Activated CD4-positive, alpha-beta memory T cell treated with anti-CD3 and anti-CD28 coated beads for 36 hours (primary cell): ENCODE data around the gene GNG7. TPM values are rescaled to one million over a fixed set of nuclear protein-coding genes. Genes with fewer than 3 reads are reported as not detected.
A peak's percentile ranks its signal among the peaks of the same experiment; 100 is the strongest.
"Not testable (repeated sequence)": the region's sequence is repeated elsewhere in the genome, so short reads cannot be mapped to it uniquely, and the experiment has no call there.

ENCODE experiments used
- CTCF ChIA-PET: fragments of 350-600 bp; sonication (Branson Sonifier 250); formaldehyde crosslinking; loops from one replicate; lab custom pipeline; 2021; ENCODE audit warnings: antibody characterized with exemption, inconsistent platforms; lab: Charles Lee
- POLR2A ChIA-PET: fragments of 350-600 bp; sonication (Branson Sonifier 250); formaldehyde crosslinking; loops from one replicate; lab custom pipeline; 2021; ENCODE audit warnings: antibody characterized with exemption; lab: Charles Lee
- DNase-seq: peaks from one replicate; pipeline ENCODE4 v3.0.0-alpha.2; 2020
- H3K27ac Mint-ChIP-seq: one replicate; pipeline ENCODE4 v1.8.0; 2021; ENCODE audit warnings: mixed read lengths
- H3K27me3 Mint-ChIP-seq: one replicate; pipeline ENCODE4 v1.8.0; 2021; ENCODE audit warnings: mixed read lengths
- H3K36me3 Mint-ChIP-seq: one replicate; pipeline ENCODE4 v1.8.0; 2021; ENCODE audit warnings: mixed read lengths
- H3K4me1 Mint-ChIP-seq: one replicate; pipeline ENCODE4 v1.8.0; 2021; ENCODE audit warnings: low read depth, mixed read lengths
- H3K4me3 Mint-ChIP-seq: one replicate; pipeline ENCODE4 v1.8.0; 2021; ENCODE audit warnings: mild to moderate bottlenecking, mixed read lengths
- H3K9me3 Mint-ChIP-seq: one replicate; pipeline ENCODE4 v1.8.0; 2021; ENCODE audit warnings: mixed read lengths
- intact Hi-C: fragments of 100-400 bp; cut with micrococcal nuclease; formaldehyde crosslinking; loops from one replicate; pipeline ENCODE4 v1.15.1; 2023
- total RNA-seq, 2 experiments: library from RNA; stranded (reverse); gene quantifications; one replicate each; pipeline ENCODE4 v1.2.3, GENCODE V29; 2021

The GNG7 gene
- total RNA-seq, 2 experiments from 2014 or later: 0.53 to 0.88 TPM

DNA sequence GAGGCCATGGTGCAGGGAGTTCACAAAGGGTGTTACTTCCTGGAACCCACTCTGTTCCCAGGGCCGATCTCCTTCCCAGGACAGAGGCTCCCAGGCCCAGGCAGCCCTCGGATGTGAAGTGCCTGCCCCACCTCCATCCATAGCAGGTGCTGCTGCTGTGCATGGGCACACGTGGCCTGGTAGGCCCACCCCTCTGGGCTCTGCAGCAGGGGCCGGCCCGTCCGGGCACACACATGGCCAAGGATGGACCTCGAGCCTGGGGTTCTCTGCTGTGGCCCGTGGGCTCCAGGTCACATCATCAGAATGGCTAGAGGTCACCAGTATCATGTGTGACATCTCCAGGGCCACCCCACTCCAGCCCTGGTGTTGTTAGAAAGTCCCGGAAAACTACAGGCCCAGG is 154.8 kb downstream of the GNG7 start:
- POLR2A ChIA-PET: no interaction called here
- Mint-ChIP-seq H3K27ac (no peak overlapping the region), H3K4me3 (no peak overlapping the region), H3K27me3 (peaks cover 1% of the 10 kb centered on the region), H3K9me3 (no peaks in the 10 kb centered on the region), H3K4me1 (peaks cover 19% of the 10 kb centered on the region), H3K36me3 (no peaks in the 10 kb centered on the region)
- intact Hi-C loops: no loop called here
- CTCF ChIA-PET: interaction anchor here (0.6 kb wide), 1 partner anchor 70 kb away, joined by 4 read pairs; no protein-coding TSS in a partner anchor
- no peak for DNase-seq

DNA sequence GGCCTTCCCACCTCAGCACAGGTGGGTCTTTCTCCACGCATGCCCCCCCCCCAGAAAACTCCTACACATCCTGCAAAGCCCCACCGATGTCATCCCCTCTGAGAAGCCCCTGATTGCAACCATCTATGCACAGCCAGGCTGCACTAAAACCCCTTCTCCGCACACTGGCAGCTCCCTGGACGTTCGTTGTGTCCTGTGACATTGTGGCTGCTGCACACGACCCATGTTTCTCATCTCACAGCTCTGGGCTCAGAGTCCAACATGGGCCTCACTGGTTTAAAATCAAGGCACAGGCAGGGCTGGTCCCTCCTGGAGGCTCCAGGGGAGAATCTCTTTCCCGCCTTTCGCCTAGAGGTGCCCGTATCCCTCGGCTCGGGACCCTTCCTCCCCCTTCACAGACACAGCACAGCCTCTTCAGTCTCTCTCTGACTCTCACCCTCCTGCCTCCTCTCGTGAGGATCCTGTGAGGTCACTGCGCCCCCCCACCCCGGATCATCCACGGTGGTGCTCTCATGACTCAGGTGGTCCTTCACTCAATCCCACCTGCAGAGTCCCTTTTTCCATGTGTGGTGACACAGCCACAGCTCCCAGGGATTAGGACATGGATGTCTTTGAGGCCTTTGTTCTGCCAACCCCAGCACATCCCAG is 155.3 kb downstream of the GNG7 start:
- ChIA-PET CTCF (interaction anchor here (0.9 kb wide), 1 partner anchor 64 kb away, joined by 3 read pairs; no protein-coding TSS in a partner anchor), POLR2A (no interaction called here)
- Mint-ChIP-seq H3K36me3 (no peaks in the 10 kb centered on the region), H3K9me3 (no peaks in the 10 kb centered on the region), H3K27me3 (peaks cover 1% of the 10 kb centered on the region), H3K4me1 (peaks cover 17% of the 10 kb centered on the region), H3K27ac (no peak overlapping the region), H3K4me3 (no peak overlapping the region)
- DNase-seq: no peak
- intact Hi-C loops: no loop called here

DNA sequence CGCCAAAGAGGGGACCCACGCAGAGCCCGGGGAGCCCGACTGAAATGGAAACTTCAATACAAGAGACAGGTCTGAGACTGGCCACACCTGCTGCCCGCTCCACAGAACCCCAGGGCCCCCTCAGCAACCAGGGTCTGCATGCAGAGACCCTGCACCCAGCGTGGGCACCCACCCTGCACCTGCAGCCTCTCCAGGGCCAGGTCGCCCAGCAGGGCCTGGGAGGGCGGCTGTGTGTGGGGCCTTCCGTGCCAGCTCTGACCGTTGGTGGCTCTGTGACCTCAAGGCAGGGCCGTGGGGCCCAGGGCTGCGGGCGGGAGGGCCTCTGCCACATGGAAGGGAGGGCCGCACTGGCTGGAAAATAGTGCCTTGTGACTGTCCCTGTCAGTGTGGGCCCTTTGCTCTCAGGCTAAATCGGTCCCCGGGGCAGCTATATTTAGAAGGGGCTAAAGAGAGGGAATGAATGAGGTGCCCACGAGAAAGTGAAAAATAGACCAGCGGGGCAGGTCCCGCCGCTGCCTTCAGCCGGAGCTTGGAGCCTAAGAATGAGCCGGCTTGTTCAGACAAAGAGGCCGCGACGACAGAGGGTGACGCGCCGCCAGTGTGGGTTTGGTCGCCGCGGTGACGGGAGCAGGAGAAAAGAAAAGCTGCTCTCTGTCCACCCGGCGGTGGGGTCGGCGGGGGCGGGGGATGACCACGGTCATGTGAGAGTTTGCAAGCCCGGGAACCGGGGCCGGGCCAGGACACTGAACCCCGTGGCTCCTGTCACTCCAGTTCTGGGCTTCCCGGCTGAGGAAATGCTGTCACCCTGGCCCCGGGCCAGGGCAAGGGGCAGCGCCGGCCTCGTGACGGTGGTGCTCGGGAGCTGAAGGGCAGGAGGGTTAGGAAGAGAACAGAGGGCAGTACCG is 156.1 kb downstream of the GNG7 start:
- Mint-ChIP-seq H3K27ac (no peak overlapping the region), H3K4me1 (peaks cover 12% of the 10 kb centered on the region), H3K9me3 (no peaks in the 10 kb centered on the region), H3K4me3 (no peak overlapping the region), H3K27me3 (peaks cover 1% of the 10 kb centered on the region), H3K36me3 (no peaks in the 10 kb centered on the region)
- intact Hi-C loops: no loop called here
- ChIA-PET POLR2A (no interaction called here), CTCF (interaction anchor here (0.6 to 0.9 kb wide), 2 partner anchors 65 to 73 kb away, joined by 3 read pairs; no protein-coding TSS in a partner anchor)
- DNase-seq: no peak

DNA sequence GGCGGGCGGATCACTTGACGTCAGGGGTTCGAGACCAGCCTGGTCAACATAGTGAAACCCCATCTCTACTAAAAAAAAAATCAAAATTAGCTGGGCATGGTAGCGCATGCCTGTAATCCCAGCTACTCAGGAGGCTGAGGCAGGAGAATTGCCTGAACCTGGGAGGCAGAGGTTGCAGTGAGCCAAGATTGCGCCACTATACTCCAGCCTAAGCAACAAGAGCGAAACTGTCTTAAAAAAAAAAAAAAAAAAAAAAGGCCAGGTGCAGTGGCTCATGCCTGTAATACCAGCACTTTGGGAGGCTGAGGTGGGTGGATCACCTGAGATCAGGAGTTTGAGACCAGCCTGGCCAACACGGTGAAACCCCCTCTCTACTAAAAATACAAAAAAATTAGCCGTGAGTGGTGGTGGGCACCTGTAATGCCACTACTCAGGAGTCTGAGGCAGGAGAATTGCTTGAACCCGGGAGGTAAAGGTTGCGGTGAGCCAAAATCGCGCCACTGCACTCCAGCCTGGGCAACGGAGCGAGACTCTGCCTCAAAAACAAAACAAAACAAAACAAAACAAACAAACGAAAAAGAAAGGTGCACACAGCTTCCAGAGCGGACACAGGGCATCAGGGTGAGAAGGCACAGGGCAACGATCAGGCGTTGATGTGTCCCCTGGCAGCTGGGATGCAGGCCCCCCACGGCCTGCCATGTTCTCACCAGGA is 156.9 kb downstream of the GNG7 start:
- DNase-seq, H3K9me3 Mint-ChIP-seq, H3K27ac Mint-ChIP-seq, POLR2A ChIA-PET, intact Hi-C loops, H3K36me3 Mint-ChIP-seq, H3K4me3 Mint-ChIP-seq, H3K27me3 Mint-ChIP-seq: not testable (repeated sequence)
- peaks cover 12% of the 10 kb centered on the region for H3K4me1 Mint-ChIP-seq
- CTCF ChIA-PET: interaction anchor here (1.2 kb wide), 1 partner anchor 66 kb away, joined by 3 read pairs; no protein-coding TSS in a partner anchor

DNA sequence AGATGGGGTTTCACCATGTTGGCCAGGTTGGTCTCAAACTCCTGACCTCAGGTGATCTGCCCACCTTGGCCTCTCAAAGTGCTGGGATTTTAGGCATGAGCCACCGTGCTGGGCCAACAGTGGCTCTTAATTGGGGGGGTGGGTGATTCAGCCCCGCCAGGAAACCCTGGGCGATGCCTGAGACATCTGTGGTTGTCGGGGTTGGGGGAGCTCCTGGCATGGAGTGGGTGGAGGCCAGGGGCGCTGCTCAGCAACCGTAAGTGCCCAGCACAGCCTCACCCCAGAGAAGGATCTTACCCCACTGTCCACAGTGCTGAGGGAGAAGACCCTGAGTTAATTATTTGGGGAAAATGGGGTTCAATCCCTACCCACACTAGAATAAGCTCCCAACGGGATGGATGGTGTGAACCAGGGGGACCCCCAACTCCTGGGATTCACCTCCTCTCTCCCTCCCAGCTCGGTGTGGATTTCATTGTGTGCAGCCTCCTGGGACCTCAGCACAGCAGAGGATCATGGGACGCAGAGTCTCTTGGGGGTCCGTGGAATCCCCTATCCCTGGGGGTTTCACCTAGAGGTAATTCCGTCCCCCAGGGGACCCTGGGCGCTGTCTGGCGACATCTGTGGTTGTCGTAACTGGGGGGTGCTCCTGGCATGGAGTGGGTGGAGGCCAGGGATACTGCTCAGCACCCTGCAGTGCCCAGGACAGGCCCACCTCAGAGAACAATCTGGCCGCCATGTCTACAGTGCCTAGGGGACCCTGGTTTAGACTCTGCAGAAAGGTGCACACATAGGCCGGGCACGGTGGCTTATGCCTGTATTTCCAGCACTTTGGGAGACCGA is 157.7 kb downstream of the GNG7 start:
- POLR2A ChIA-PET: interaction anchor here (0.7 kb wide), 1 partner anchor 69 kb away, joined by 3 read pairs; the partner anchor contains the start of gene GADD45B
- Mint-ChIP-seq H3K9me3 (no peaks in the 10 kb centered on the region), H3K36me3 (no peaks in the 10 kb centered on the region), H3K27me3 (peaks cover 1% of the 10 kb centered on the region), H3K4me3 (no peak overlapping the region), H3K4me1 (peaks cover 12% of the 10 kb centered on the region), H3K27ac (no peak overlapping the region)
- CTCF ChIA-PET: interaction anchor here (1.2 to 1.8 kb wide), 2 partner anchors 66 to 92 kb away, joined by 3 to 7 read pairs; no protein-coding TSS in a partner anchor
- no peak for DNase-seq
- intact Hi-C loops: loop anchor here (5.0 kb wide), 1 partner anchor 68 kb away; no protein-coding TSS in a partner anchor

DNA sequence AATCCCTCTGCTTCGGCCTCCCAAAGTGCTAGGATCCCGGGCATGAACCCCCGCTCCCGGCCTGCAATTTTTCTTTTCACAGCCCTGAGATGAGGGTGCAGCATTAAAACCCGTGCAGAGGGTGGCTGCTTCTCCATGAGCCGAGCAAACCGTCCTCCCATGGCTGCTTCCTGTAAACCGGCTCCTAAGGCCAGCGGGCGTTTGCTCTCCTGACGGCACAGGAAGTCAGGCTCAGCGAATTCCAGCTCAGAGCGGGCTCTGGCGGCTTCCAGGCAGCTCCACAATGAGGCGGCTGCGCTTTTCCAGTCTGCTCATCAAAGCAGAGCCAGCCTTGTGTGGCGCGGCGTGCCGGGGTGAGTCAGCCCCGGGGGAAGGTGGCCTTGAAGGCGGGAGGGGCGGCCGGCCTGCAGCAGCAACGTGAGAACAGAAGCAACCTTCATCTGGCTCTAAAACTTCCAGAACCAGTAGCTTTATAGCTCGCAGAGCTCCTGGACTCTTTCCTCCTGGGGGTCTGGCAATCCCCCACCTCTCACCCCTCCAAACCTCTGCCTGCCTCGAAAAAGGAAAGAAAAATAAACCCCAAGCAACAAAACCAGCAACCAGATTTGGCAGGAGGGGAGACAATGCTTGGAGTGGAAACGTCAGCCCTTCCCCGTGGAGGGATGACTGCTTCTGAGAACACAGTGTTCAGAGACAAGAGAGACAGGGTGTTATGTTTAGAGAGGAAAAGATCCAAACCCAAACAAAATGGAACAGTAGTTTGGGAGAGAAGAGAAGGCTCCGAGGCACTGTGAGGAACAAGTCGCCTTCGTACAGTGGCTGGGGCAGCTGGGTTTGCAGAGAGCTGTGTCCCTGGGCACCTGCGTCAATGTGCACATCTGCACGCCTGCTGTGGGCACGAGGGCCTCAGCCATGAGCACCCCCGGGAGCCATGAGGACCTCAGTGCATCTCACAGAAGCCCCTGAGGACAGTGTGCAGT is 158.7 kb downstream of the GNG7 start:
- DNase-seq: peak; percentile 85
- peaks cover 12% of the 10 kb centered on the region for H3K4me1 Mint-ChIP-seq
- no peaks in the 10 kb centered on the region for H3K9me3 Mint-ChIP-seq
- peak overlapping the region; percentile 52 for H3K4me3 Mint-ChIP-seq
- ChIA-PET CTCF (interaction anchor here (1.1 to 1.8 kb wide), 4 partner anchors 9 to 93 kb away, joined by 3 to 7 read pairs (median 4); no protein-coding TSS in a partner anchor), POLR2A (interaction anchor here (0.6 to 0.7 kb wide), 2 partner anchors 17 to 67 kb away, joined by 3 to 4 read pairs; partner anchors contain the start of gene GADD45B)
- no peak overlapping the region for H3K27ac Mint-ChIP-seq
- intact Hi-C loops: loop anchor here (1.0 to 5.0 kb wide), 2 partner anchors 10 to 69 kb away; no protein-coding TSS in a partner anchor
- no peaks in the 10 kb centered on the region for H3K36me3 Mint-ChIP-seq
- peaks cover 1% of the 10 kb centered on the region for H3K27me3 Mint-ChIP-seq

DNA sequence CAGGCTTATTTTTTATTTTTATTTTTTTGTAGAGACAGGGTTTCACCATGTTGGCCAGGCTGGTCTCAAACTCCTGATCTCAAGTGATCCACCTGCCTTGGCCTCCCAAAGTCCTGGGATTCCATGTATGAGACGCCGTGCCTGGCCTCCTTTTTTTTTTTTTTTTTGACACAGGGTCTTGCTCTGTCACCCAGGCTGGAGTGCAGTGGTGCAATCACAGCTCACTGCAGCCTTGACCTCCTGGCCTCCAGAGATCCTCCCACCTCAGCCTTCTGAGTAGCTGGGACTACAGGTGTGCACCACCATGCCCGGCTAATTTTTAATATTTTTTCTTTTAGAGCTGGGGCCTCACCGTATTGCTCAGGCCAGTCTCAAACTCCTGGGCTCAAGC is 159.4 kb downstream of the GNG7 start:
- POLR2A ChIA-PET, DNase-seq, H3K27me3 Mint-ChIP-seq, H3K9me3 Mint-ChIP-seq, H3K36me3 Mint-ChIP-seq, H3K4me3 Mint-ChIP-seq, H3K27ac Mint-ChIP-seq: not testable (repeated sequence)
- intact Hi-C loops: loop anchor here (1.0 to 5.0 kb wide), 2 partner anchors 10 to 69 kb away; no protein-coding TSS in a partner anchor
- CTCF ChIA-PET: interaction anchor here (1.1 to 1.8 kb wide), 5 partner anchors 10 to 94 kb away, joined by 4 to 7 read pairs (median 6); no protein-coding TSS in a partner anchor
- H3K4me1 Mint-ChIP-seq: peaks cover 13% of the 10 kb centered on the region

DNA sequence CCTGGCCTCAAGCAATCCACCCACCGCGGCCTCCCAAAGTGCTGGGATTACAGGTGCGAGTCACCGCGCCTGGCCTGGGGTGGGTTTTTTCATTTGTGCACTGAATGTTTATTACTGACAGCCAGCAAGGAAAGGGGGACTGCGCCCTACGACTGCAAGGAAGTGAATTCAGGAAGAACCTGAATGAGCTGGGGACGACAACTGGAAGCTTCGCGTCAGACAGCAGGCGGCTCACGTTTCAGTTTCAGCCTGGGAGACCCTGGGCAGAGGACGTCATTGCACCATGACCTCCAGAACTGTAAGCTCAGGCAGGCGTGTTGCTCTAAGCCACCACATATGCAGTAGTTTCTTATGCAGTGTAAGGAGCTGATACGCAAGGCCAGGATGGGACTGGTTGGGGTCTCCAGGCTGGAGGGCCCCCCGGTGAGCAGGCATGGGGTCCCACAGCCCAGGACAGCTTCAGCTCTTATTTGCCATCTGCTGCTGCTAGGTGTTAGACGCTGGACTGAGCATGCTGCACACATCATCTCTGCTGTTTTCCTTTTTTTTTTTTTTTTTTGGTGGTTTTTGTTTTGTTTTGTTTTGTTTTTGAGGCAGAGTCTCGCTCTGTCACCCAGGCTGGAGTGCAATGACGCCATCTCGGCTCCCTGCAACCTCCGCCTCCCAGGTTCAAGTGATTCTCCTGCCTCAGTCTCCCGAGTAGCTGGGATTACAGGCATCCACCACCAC is 160.0 kb downstream of the GNG7 start:
- POLR2A ChIA-PET: interaction anchor here (1.2 kb wide), 1 partner anchor 10 kb away, joined by 3 read pairs; no protein-coding TSS in a partner anchor
- Mint-ChIP-seq H3K9me3 (no peaks in the 10 kb centered on the region), H3K4me1 (peaks cover 19% of the 10 kb centered on the region), H3K4me3 (no peak overlapping the region), H3K27ac (no peak overlapping the region), H3K36me3 (no peaks in the 10 kb centered on the region), H3K27me3 (peaks cover 1% of the 10 kb centered on the region)
- no peak for DNase-seq
- CTCF ChIA-PET: interaction anchor here (1.1 to 1.5 kb wide), 5 partner anchors 10 to 79 kb away, joined by 4 to 7 read pairs (median 4); no protein-coding TSS in a partner anchor
- intact Hi-C loops: loop anchor here (1.0 to 5.0 kb wide), 2 partner anchors 11 to 70 kb away; no protein-coding TSS in a partner anchor

DNA sequence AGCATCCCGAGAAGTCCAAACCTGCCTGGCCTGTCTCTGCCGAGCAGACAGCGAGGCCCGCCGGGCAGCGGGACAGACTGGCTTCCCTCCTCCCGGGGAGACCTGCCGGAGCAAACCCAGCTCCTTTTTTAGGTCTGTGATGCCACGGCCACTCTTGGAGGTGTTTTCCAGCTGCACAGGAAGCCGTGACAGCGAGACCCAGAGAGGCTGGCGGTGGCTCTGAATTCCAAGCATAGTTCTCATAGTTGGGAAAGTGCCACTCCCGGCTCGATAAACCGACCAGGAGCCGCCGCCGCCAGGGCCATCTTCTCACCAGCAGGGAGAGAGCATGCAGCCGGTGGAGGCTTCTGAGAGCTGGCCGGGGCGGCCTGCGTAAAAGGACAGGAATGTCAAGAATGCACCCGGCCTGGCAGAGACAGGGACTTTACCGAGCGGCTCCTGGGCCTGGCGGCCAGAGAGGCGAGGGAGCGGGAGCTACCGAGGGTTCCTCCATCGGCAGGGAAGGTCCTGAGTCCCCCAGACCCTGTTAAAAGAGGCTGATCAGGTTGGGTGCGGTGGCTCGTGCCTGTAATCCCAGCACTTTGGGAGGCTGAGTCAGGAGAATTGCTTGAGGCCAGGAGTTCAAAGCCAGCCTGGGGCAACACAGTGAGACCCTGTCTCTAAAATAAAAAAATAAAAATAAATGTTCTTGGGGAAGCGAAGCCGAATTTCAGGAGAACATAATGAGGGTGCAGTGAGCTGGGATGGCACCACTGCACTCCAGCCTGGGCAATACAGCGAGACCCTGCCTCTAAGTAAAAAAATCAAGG is 161.6 kb downstream of the GNG7 start:
- H3K9me3 Mint-ChIP-seq: no peaks in the 10 kb centered on the region
- H3K4me3 Mint-ChIP-seq: no peak overlapping the region
- peaks cover 19% of the 10 kb centered on the region for H3K4me1 Mint-ChIP-seq
- ChIA-PET POLR2A (no interaction called here), CTCF (no interaction called here)
- H3K27ac Mint-ChIP-seq: no peak overlapping the region
- intact Hi-C loops: loop anchor here (5.0 kb wide), 1 partner anchor 71 kb away; no protein-coding TSS in a partner anchor
- H3K36me3 Mint-ChIP-seq: no peaks in the 10 kb centered on the region
- H3K27me3 Mint-ChIP-seq: peaks cover 1% of the 10 kb centered on the region
- no peak for DNase-seq
